Activated naive CD4-positive, alpha-beta T cell treated with anti-CD3 and anti-CD28 coated beads, Interleukin-2, amount 50 U/mL, for 16 hours (primary cell): ENCODE measurements around the gene KLHL29.

Experiments
- DNase-seq: peaks from one replicate; pipeline ENCODE4 v3.0.0-alpha.2; 2020

KLHL29 gene

DNA sequence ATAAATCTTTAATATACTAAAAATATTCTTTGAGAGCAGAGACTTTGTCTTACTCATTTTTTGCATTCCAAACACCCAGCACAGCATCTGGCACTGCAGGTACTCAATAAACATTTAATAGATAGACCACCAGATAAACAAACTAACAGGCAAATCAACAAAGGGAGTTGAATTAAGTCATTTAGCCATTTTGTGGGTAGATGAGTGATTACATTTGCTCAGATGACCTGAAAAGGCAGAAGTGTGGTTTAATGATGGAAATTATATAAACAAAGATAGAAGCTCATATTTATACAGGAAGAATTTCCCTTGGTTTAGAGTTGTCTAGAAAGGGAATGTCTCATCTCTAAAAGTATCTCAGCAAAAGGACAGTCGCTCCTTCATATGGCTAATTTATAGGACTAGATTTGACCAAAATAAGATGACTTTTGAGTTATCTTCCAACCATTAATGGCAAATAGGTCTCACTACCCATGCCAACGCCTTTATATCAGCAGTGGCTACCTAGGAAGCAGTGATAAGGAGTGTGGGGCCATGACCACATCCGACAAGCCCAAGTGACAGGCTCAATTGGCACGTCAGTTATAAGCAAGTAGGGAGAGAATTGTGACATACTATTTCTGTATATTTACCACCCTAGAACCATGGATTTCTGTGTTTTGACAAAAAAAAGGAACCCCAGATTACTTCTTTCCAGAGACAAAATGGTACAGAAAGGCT is 368.5 kb downstream of the KLHL29 start:
- DNase-seq, result no peak

DNA sequence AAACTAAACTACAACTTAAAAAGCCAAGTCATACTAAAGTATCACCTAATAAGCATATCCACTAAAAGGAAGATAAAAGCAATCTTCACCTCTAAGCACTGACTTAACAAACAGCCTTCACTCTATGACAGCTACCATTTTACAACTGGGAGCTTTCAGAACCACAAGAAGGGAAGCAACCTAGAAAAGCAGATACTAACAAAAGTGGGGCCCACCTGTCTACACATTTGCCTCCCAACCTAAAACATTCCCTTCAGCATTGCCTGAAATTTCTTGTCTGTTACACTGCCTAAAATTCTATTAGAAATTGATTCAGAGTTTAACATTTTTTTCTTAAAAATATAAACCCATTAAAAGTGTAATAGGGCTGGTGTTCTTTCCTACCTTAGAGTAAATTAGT is 370.0 kb downstream of the KLHL29 start:
- DNase-seq, result no peak

DNA sequence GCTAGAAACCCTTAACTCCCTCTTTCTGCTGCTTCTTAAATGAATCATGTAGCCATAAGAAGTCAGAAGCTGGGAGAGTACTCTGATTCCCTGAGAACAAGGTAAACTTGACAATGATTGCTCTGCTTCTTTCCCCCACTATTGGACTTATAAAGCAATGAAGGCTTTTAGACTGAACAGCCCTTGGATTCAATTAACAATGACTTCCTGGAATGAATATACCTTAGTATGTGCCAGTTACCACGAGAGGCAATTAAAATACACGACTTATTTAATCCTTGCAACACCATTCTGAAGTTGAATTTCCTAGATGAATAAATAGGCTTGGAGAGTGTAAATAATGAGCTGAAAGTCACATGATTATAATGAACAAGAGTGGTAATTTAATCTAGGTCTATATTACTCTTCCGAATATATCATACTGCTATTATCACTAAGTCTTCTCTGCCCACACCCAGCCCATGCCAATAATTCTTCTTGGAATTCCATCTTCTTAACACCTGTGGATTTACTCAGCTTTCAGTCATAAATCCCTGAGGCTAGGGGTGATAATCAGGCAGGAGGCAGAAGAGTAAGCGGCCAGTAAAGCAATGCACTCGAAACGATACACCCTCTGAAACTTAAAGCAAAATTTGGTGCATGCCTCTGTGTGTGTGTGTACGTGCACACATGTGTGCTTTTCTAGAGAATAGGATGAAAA is 371.8 kb downstream of the KLHL29 start:
- DNase-seq, result no peak

DNA sequence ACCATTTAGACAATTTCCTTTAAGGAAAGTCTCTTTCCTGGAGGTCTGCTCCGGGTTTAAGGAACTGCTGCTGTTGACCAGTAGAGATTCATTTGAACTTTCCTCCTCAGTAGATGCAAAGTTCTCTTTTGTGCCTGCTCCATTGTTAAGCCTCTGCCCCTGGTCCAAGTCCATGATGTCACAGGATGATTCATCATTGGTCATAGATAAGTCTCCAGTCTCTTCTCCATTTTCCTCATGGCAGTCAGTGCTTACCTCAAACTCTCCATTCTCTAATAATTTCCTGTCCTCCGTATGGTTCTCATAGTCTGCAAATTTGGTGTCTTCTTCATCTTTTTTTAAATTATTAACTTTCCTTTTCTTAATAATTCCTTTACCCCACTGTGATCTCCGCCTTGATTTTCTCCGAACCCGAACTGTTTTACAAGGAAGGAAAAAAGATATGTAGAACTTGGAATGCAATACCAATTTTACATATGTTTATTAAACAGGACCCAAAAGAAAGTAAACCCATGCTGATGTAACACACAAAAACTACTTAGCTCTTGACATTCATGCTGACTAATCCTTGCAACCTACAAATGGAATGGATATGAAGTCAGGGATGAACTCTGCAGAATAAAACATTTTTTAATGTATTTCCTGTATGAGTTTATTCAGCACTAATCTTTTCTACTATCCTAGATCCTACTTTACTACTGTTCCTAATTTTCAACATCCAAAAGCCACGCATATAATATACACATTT is 372.9 kb downstream of the KLHL29 start:
- no peak for DNase-seq
